ENCODE measurements around the gene RAB1B.
"Not testable (repeated sequence)": the region's sequence is repeated elsewhere in the genome, so short reads cannot be mapped to it uniquely, and the experiment has no call there.

RAB1B gene

GRCh38 chr11:66239998-66240780 lies 28.2 kb upstream of the RAB1B start:
- DNase-seq = no peak

GRCh38 chr11:66240781-66241136 lies 27.7 kb upstream of the RAB1B start:
- DNase-seq = no peak

- DNase-seq = no peak
Observed at GRCh38 chr11:66242095-66242765, 26.2 kb upstream of the RAB1B start.

- no peak for DNase-seq
Observed at GRCh38 chr11:66243782-66244535, 24.5 kb upstream of the RAB1B start.

GRCh38 chr11:66247295-66247694 lies 21.1 kb upstream of the RAB1B start:
- DNase-seq = no peak

GRCh38 chr11:66247801-66248200 lies 20.6 kb upstream of the RAB1B start:
- DNase-seq = no peak

- no peak for DNase-seq
Observed at GRCh38 chr11:66248903-66249302, 19.5 kb upstream of the RAB1B start.

- no peak for DNase-seq
Observed at GRCh38 chr11:66251809-66252208, 16.6 kb upstream of the RAB1B start.

GRCh38 chr11:66253081-66253480 lies 15.4 kb upstream of the RAB1B start:
- DNase-seq = not testable (repeated sequence)

GRCh38 chr11:66258473-66258893 lies 10.0 kb upstream of the RAB1B start:
- DNase-seq = no peak

- no peak for DNase-seq
Observed at GRCh38 chr11:66259225-66259624, 9.2 kb upstream of the RAB1B start.

GRCh38 chr11:66259956-66260355 lies 8.5 kb upstream of the RAB1B start:
- DNase-seq = peak; percentile 42

GRCh38 chr11:66261578-66261977 lies 6.9 kb upstream of the RAB1B start:
- DNase-seq = no peak

- no peak for DNase-seq
Observed at GRCh38 chr11:66262191-66262590, 6.2 kb upstream of the RAB1B start.

GRCh38 chr11:66262696-66263095 lies 5.7 kb upstream of the RAB1B start:
- DNase-seq = no peak

- no peak for DNase-seq
Observed at GRCh38 chr11:66263231-66263630, 5.2 kb upstream of the RAB1B start.

- no peak for DNase-seq
Observed at GRCh38 chr11:66263785-66264184, 4.7 kb upstream of the RAB1B start.

GRCh38 chr11:66264383-66264782 lies 4.1 kb upstream of the RAB1B start:
- no peak for DNase-seq

GRCh38 chr11:66264914-66265313 lies 3.5 kb upstream of the RAB1B start:
- no peak for DNase-seq

- no peak for DNase-seq
Observed at GRCh38 chr11:66265531-66266377, 2.7 kb upstream of the RAB1B start.

GRCh38 chr11:66266378-66267038 lies 1.9 kb upstream of the RAB1B start:
- DNase-seq = no peak

- DNase-seq = no peak
Observed at GRCh38 chr11:66267039-66267378, 1.4 kb upstream of the RAB1B start.

All from NCI-H524 treated with DMSO at 0.1 percent for 48 hours (cell line).